H9 (cell line): ENCODE data around the gene PHLDB1. TPM values are rescaled to one million over a fixed set of nuclear protein-coding genes. Genes with fewer than 3 reads are reported as not detected.

ENCODE experiments used
- DNase-seq: peaks from one replicate; pipeline ENCODE4 v3.0.0-alpha.2; 2017
- H2AFZ ChIP-seq: one replicate; pipeline ENCODE4 v1.6.1; 2013; ENCODE audit warnings: mild to moderate bottlenecking, low read length, control low read depth, moderate library complexity
- H2AK5ac ChIP-seq: 2 replicates; pipeline ENCODE4 v1.6.1; 2013; ENCODE audit warnings: low read length, control low read depth, mixed read lengths; ENCODE audit not compliant: insufficient read length
- H2BK120ac ChIP-seq: one replicate; pipeline ENCODE4 v1.6.1; 2013; ENCODE audit warnings: low read depth, mild to moderate bottlenecking, low read length, control low read depth, inconsistent platforms; ENCODE audit not compliant: poor library complexity, severe bottlenecking
- H2BK12ac ChIP-seq: 2 replicates; pipeline ENCODE4 v1.6.1; 2013; ENCODE audit warnings: low read length, control low read depth, mixed read lengths, low read depth; ENCODE audit not compliant: insufficient read length
- H2BK15ac ChIP-seq: 2 replicates; pipeline ENCODE4 v1.6.1; 2013; ENCODE audit warnings: low read depth, low read length, control low read depth
- H2BK20ac ChIP-seq: one replicate; pipeline ENCODE4 v1.6.1; 2013; ENCODE audit warnings: low read depth, mild to moderate bottlenecking, low read length, control low read depth, inconsistent platforms; ENCODE audit not compliant: poor library complexity, severe bottlenecking
- H2BK5ac ChIP-seq: 2 replicates; pipeline ENCODE4 v1.6.1; 2013; ENCODE audit warnings: low read length, control low read depth, mixed read lengths; ENCODE audit not compliant: insufficient read length
- H3K14ac ChIP-seq: 2 replicates; pipeline ENCODE4 v1.6.1; 2013; ENCODE audit warnings: low read length, control low read depth; ENCODE audit not compliant: insufficient read depth
- H3K18ac ChIP-seq: 2 replicates; pipeline ENCODE4 v1.6.1; 2013; ENCODE audit warnings: low read depth, mild to moderate bottlenecking, mixed read lengths, low read length, control low read depth; ENCODE audit not compliant: insufficient read length
- H3K23ac ChIP-seq: 2 replicates; pipeline ENCODE4 v1.6.1; 2013; ENCODE audit warnings: low read length, control low read depth, mixed read lengths, low read depth; ENCODE audit not compliant: insufficient read length
- H3K23me2 ChIP-seq: 2 replicates; pipeline ENCODE4 v1.6.1; 2013; ENCODE audit warnings: low read depth, mild to moderate bottlenecking, mixed read lengths, low read length, control low read depth; ENCODE audit not compliant: insufficient read length, poor library complexity, severe bottlenecking
- H3K27ac ChIP-seq: 2 replicates; pipeline ENCODE4 v1.5.1; 2013; ENCODE audit warnings: low read length, control low read depth, mixed read lengths, low read depth; ENCODE audit not compliant: insufficient read length
- H3K27me3 ChIP-seq: 2 replicates; pipeline ENCODE4 v1.6.1; 2013; ENCODE audit warnings: low read length, control low read depth, inconsistent platforms; ENCODE audit not compliant: insufficient read depth
- H3K4ac ChIP-seq: 2 replicates; pipeline ENCODE4 v1.6.1; 2013; ENCODE audit warnings: low read depth, mild to moderate bottlenecking, control low read depth, inconsistent platforms, low read length, moderate library complexity
- H3K4me1 ChIP-seq: 2 replicates; pipeline ENCODE4 v1.6.1; 2013; ENCODE audit warnings: low read length, control low read depth, inconsistent platforms; ENCODE audit not compliant: insufficient read depth
- H3K4me2 ChIP-seq: 2 replicates; pipeline ENCODE4 v1.6.1; 2013; ENCODE audit warnings: low read length, control low read depth, mixed read lengths; ENCODE audit not compliant: insufficient read length, insufficient read depth
- H3K56ac ChIP-seq: 2 replicates; pipeline ENCODE4 v1.6.1; 2013; ENCODE audit warnings: low read depth, mild to moderate bottlenecking, mixed read lengths, low read length, control low read depth; ENCODE audit not compliant: insufficient read length
- H3K79me1 ChIP-seq: 2 replicates; pipeline ENCODE4 v1.6.1; 2013; ENCODE audit warnings: low read depth, mild to moderate bottlenecking, moderate library complexity, low read length, control low read depth, inconsistent platforms; ENCODE audit not compliant: insufficient read depth, poor library complexity, severe bottlenecking
- H3K79me2 ChIP-seq: 2 replicates; pipeline ENCODE4 v1.6.1; 2013; ENCODE audit warnings: low read length, control low read depth, inconsistent platforms; ENCODE audit not compliant: insufficient read depth
- H3K9ac ChIP-seq: 2 replicates; pipeline ENCODE4 v1.6.1; 2013; ENCODE audit warnings: low read length, control low read depth, mixed read lengths; ENCODE audit not compliant: insufficient read length; ENCODE audit errors: extremely low read depth
- H3K9me3 ChIP-seq: one replicate; pipeline ENCODE4 v1.6.1; 2013; ENCODE audit warnings: low read depth, low read length, inconsistent platforms; ENCODE audit not compliant: control insufficient read depth
- H3T11ph ChIP-seq: one replicate; pipeline ENCODE4 v1.6.1; 2013; ENCODE audit warnings: mild to moderate bottlenecking, low read length, control low read depth, inconsistent platforms
- H4K20me1 ChIP-seq: one replicate; pipeline ENCODE4 v1.6.1; 2013; ENCODE audit not compliant: control insufficient read depth, insufficient read length, insufficient read depth
- H4K5ac ChIP-seq: 2 replicates; pipeline ENCODE4 v1.6.1; 2013; ENCODE audit warnings: low read depth, mild to moderate bottlenecking, mixed read lengths, low read length, control low read depth; ENCODE audit not compliant: insufficient read length
- H4K8ac ChIP-seq: replicated peaks from 2 replicates; pipeline ENCODE4 v1.6.1; 2013; ENCODE audit warnings: low read length, control low read depth, mixed read lengths, low read depth; ENCODE audit not compliant: insufficient read length
- H4K91ac ChIP-seq: 2 replicates; pipeline ENCODE4 v1.6.1; 2013; ENCODE audit warnings: low read depth, mild to moderate bottlenecking, moderate library complexity, mixed read lengths, low read length, control low read depth; ENCODE audit not compliant: insufficient read length
- H3K27ac Mint-ChIP-seq, 3 experiments: 2 replicates in 2 of 3; 3 replicates in 1 of 3; pipeline ENCODE4 v1.8.0; 2020 to 2021; ENCODE audit warnings: mixed read lengths in 3 of 3, mild to moderate bottlenecking in 1 of 3, moderate library complexity in 1 of 3
- H3K27me3 Mint-ChIP-seq: 2 replicates; pipeline ENCODE4 v1.8.0; 2021; ENCODE audit warnings: low read depth, mild to moderate bottlenecking, moderate library complexity, mixed read lengths
- H3K36me3 Mint-ChIP-seq, 3 experiments: 2 replicates in 2 of 3; 3 replicates in 1 of 3; pipeline ENCODE4 v1.8.0; 2020 to 2021; ENCODE audit warnings: low read depth in 3 of 3, mixed read lengths in 3 of 3; ENCODE audit not compliant: insufficient read depth in 1 of 3
- H3K4me1 Mint-ChIP-seq, 2 experiments: 2 replicates each; pipeline ENCODE4 v1.8.0; 2020; ENCODE audit warnings: mixed read lengths in 2 of 2
- H3K4me3 Mint-ChIP-seq, 2 experiments: 2 replicates in 1 of 2; 3 replicates in 1 of 2; pipeline ENCODE4 v1.8.0; 2020 to 2021; ENCODE audit warnings: mild to moderate bottlenecking in 2 of 2, mixed read lengths in 2 of 2, moderate library complexity in 1 of 2
- H3K9me3 Mint-ChIP-seq, 2 experiments: 2 replicates in 1 of 2; 3 replicates in 1 of 2; pipeline ENCODE4 v1.8.0; 2020; ENCODE audit warnings: mild to moderate bottlenecking in 2 of 2, mixed read lengths in 2 of 2, moderate library complexity in 1 of 2
- WGBS: extraction: QIAGEN DNeasy Blood & Tissue Kit; methylation state at CpG from one replicate; pipeline ENCODE4 v1.1.7; 2013; ENCODE audit warnings: missing lambda C conversion rate, low lambda C conversion rate, mixed read lengths; ENCODE audit not compliant: insufficient read length; ENCODE audit errors: extremely low coverage; 5-methylcytosine and 5-hydroxymethylcytosine counted together
- total RNA-seq: library from RNA; stranded (reverse); gene quantifications from 2 replicates; pipeline ENCODE4 v1.2.1, GENCODE V29; 2021
- TF ChIP-seq, protein P1 (sequence below): fragments of 200-600 bp; sonication (generic); conservative IDR thresholded peaks from 3 replicates; pipeline ENCODE4 v1.8.0; 2021; ENCODE audit warnings: antibody characterized with exemption, mild to moderate bottlenecking

PHLDB1 gene
- total RNA-seq, 1 experiment from 2014 or later, result 56.0 TPM

DNA sequence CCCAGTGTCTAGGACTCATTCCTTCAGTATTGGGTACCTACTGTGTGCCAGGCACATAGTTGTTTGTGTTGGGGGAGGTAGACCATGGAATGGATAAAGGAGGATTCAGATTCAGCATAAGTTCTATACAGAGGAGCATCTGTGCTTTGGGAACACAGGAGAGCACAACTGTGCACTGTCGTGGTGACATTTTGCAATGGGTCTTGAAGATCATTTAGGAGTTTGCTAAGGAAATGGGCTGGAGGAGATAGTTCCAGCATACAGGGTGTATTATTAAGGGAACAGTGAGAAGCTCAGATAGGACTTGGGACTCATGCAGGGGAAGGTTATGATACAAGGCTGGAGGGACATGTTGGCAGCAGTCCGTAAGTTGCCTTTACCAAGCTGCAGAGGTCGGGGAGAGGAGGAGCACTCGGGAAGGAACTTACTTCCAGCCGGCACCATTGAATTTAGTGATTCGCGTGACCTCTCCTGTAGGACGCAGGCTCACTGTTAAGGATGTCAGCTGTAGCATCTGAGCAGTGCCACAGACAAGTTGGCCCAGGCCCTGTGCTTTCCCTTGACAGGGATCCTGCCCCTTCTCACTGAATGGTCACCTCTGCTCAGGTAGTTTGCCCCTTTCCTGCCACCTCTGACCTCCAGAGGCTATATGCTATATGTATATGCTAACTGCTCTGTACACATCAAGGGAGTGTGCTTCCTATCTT lies 46.4 kb downstream of the PHLDB1 start:
- no peaks in the 10 kb centered on the region; the same call in 1 of the 2 replicates for H3K27me3 Mint-ChIP-seq
- no peak overlapping the region for H4K8ac ChIP-seq
- H3K9ac ChIP-seq, result no peak overlapping the region
- H2BK15ac ChIP-seq, result no peak overlapping the region
- TF ChIP-seq, protein P1, sequence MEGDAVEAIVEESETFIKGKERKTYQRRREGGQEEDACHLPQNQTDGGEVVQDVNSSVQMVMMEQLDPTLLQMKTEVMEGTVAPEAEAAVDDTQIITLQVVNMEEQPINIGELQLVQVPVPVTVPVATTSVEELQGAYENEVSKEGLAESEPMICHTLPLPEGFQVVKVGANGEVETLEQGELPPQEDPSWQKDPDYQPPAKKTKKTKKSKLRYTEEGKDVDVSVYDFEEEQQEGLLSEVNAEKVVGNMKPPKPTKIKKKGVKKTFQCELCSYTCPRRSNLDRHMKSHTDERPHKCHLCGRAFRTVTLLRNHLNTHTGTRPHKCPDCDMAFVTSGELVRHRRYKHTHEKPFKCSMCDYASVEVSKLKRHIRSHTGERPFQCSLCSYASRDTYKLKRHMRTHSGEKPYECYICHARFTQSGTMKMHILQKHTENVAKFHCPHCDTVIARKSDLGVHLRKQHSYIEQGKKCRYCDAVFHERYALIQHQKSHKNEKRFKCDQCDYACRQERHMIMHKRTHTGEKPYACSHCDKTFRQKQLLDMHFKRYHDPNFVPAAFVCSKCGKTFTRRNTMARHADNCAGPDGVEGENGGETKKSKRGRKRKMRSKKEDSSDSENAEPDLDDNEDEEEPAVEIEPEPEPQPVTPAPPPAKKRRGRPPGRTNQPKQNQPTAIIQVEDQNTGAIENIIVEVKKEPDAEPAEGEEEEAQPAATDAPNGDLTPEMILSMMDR, result no peak
- H3K4me1 Mint-ChIP-seq, result peaks cover 12 to 18% of the 10 kb centered on the region in 2 experiments
- no peaks in the 10 kb centered on the region for H3K79me1 ChIP-seq
- no peaks in the 10 kb centered on the region for H3K9me3 ChIP-seq
- no peaks in the 10 kb centered on the region for H3K27me3 ChIP-seq
- H3K23ac ChIP-seq, result no peak overlapping the region
- H2AK5ac ChIP-seq, result no peak overlapping the region
- no peak overlapping the region for H3T11ph ChIP-seq
- H3K27ac Mint-ChIP-seq, result peak overlapping the region in 2 of 3 experiments; percentile 1 to 20; a peak in 2 of 7 replicates
- H4K5ac ChIP-seq, result no peak overlapping the region
- H2BK12ac ChIP-seq, result no peak overlapping the region
- no peaks in the 10 kb centered on the region; the same call in 1 of the 2 replicates for H3K4me1 ChIP-seq
- no peak overlapping the region for H2BK20ac ChIP-seq
- no peaks in the 10 kb centered on the region for H3K79me2 ChIP-seq
- H2BK120ac ChIP-seq, result no peak overlapping the region
- H3K56ac ChIP-seq, result no peak overlapping the region
- H3K4me3 Mint-ChIP-seq, result no peak overlapping the region
- H4K20me1 ChIP-seq, result peaks cover 2% of the 10 kb centered on the region
- no peak for DNase-seq
- H3K9me3 Mint-ChIP-seq, result no peaks in the 10 kb centered on the region
- no peak overlapping the region for H3K18ac ChIP-seq
- H3K27ac ChIP-seq, result no peak overlapping the region
- no peak overlapping the region for H3K14ac ChIP-seq
- peaks cover 21 to 70% (median 66%) of the 10 kb centered on the region in 3 experiments; a peak in 6 of 7 replicates for H3K36me3 Mint-ChIP-seq
- H4K91ac ChIP-seq, result no peak overlapping the region
- no peak overlapping the region for H2AFZ ChIP-seq
- no peak overlapping the region for H3K4ac ChIP-seq
- no peak overlapping the region for H2BK5ac ChIP-seq
- WGBS, result no CpG with 5 or more reads among the region's 8 CpGs
- H3K4me2 ChIP-seq, result no peak overlapping the region
- H3K23me2 ChIP-seq, result no peaks in the 10 kb centered on the region
